ENCODE results near the gene TNFAIP2.

- no peak for TF ChIP-seq ZFP1 (CRISPR knock-in tag; IDR thresholded peaks at IDR 0.05)
- TF ChIP-seq POLR2A (conservative IDR thresholded peaks at IDR 0.05) = no peak
- no peak for TF ChIP-seq ZBTB43 (CRISPR knock-in tag; IDR thresholded peaks at IDR 0.05)
- TF ChIP-seq MTA1 (IDR thresholded peaks at IDR 0.05; ENCODE audit: borderline replicate concordance) = no peak
- no peak for TF ChIP-seq POU5F1 (IDR thresholded peaks at IDR 0.05; ENCODE audit: borderline replicate concordance, low read depth, low read length, partially characterized antibody)
- no peak for TF ChIP-seq NR3C1 (CRISPR knock-in tag; IDR thresholded peaks at IDR 0.05)
These were observed 39.0 kb upstream of the TNFAIP2 start, which contains the start of gene LBHD2 for GRCh38 chr14:103084021-103084919.

Data from K562 (cell line).